SK-N-SH (cell line): ENCODE data around the gene LMX1A.

Experiments
- CHD2 ChIP-seq: fragments of 150-350 bp; IDR thresholded peaks from 2 replicates; pipeline ENCODE4 v1.6.1; 2018; ENCODE audit warnings: low read length; ENCODE audit not compliant: partially characterized antibody
- EZH2phosphoT487 ChIP-seq: fragments of 200-600 bp; sonication (generic); IDR thresholded peaks from 2 replicates; pipeline ENCODE4 v1.6.1; 2017; ENCODE audit warnings: low read depth, mixed run types, mild to moderate bottlenecking, antibody characterized with exemption, moderate library complexity, borderline replicate concordance
- FOXJ3 ChIP-seq: sonication (generic); formaldehyde crosslinking; IDR thresholded peaks from 2 replicates; pipeline ENCODE4 v1.5.1; 2020; ENCODE audit warnings: mild to moderate bottlenecking, missing genetic modification reagents
- GABPA ChIP-seq: IDR thresholded peaks from 2 replicates; pipeline ENCODE4 v1.4.0; 2012; ENCODE audit warnings: low read depth, mild to moderate bottlenecking
- NFIC ChIP-seq: IDR thresholded peaks from 2 replicates; pipeline ENCODE4 v1.4.0; 2012; ENCODE audit warnings: borderline replicate concordance
- POLR2AphosphoS5 ChIP-seq: IDR thresholded peaks from 2 replicates; pipeline ENCODE4 v1.6.1; 2012; ENCODE audit warnings: low read depth, low read length
- RFX5 ChIP-seq: IDR thresholded peaks from 2 replicates; pipeline ENCODE4 v1.6.1; 2012; ENCODE audit warnings: mild to moderate bottlenecking, improper control_type of control experiment, low read length
- SIN3A ChIP-seq: IDR thresholded peaks from 2 replicates; pipeline ENCODE4 v1.6.1; 2012; ENCODE audit warnings: low read depth, mild to moderate bottlenecking, low read length, moderate library complexity, borderline replicate concordance
- TF ChIP-seq, protein P1 (sequence below): fragments of 200-600 bp; sonication (generic); IDR thresholded peaks from 2 replicates; pipeline ENCODE4 v1.6.1; 2017; ENCODE audit warnings: antibody characterized with exemption, mild to moderate bottlenecking, moderate library complexity
- TF ChIP-seq, protein P2 (sequence below): IDR thresholded peaks from 2 replicates; pipeline ENCODE4 v1.6.1; 2012; ENCODE audit warnings: mild to moderate bottlenecking, low read depth, low read length, moderate library complexity
- TF ChIP-seq, protein P3 (sequence below): fragments of 150-350 bp; IDR thresholded peaks from 2 replicates; pipeline ENCODE4 v1.6.1; 2016; ENCODE audit warnings: mild to moderate bottlenecking, low read depth, low read length
- TF ChIP-seq, protein P4 (sequence below): IDR thresholded peaks from 2 replicates; pipeline ENCODE4 v1.4.0; 2012; ENCODE audit warnings: low read depth

DNA sequence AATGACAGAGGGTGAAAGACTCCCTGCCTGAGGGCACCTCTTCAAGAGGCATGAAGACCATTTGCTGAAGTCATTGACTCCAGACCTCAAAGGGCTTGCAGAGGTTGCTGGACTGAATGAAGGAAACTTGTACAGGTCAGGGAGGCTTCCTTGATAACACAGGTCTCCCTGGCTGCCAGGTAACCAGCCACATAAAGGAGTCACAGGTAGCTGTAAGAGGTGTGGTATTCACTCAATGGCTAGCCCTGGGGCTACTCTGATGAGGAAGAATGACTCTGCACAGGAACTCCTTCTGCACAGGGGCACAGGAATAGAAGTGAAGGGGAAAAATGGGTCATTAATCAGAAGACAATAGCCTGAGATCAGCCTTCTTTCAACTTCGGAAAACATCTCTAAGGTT is 187.5 kb downstream of the LMX1A start:
- TF ChIP-seq, protein P1, sequence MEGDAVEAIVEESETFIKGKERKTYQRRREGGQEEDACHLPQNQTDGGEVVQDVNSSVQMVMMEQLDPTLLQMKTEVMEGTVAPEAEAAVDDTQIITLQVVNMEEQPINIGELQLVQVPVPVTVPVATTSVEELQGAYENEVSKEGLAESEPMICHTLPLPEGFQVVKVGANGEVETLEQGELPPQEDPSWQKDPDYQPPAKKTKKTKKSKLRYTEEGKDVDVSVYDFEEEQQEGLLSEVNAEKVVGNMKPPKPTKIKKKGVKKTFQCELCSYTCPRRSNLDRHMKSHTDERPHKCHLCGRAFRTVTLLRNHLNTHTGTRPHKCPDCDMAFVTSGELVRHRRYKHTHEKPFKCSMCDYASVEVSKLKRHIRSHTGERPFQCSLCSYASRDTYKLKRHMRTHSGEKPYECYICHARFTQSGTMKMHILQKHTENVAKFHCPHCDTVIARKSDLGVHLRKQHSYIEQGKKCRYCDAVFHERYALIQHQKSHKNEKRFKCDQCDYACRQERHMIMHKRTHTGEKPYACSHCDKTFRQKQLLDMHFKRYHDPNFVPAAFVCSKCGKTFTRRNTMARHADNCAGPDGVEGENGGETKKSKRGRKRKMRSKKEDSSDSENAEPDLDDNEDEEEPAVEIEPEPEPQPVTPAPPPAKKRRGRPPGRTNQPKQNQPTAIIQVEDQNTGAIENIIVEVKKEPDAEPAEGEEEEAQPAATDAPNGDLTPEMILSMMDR: no peak
- TF ChIP-seq SIN3A (no peak), FOXJ3 (CRISPR knock-in tag) (no peak), POLR2AphosphoS5 (no peak), RFX5 (no peak), CHD2 (no peak), NFIC (no peak), EZH2phosphoT487 (no peak), GABPA (no peak)
- TF ChIP-seq, protein P2, sequence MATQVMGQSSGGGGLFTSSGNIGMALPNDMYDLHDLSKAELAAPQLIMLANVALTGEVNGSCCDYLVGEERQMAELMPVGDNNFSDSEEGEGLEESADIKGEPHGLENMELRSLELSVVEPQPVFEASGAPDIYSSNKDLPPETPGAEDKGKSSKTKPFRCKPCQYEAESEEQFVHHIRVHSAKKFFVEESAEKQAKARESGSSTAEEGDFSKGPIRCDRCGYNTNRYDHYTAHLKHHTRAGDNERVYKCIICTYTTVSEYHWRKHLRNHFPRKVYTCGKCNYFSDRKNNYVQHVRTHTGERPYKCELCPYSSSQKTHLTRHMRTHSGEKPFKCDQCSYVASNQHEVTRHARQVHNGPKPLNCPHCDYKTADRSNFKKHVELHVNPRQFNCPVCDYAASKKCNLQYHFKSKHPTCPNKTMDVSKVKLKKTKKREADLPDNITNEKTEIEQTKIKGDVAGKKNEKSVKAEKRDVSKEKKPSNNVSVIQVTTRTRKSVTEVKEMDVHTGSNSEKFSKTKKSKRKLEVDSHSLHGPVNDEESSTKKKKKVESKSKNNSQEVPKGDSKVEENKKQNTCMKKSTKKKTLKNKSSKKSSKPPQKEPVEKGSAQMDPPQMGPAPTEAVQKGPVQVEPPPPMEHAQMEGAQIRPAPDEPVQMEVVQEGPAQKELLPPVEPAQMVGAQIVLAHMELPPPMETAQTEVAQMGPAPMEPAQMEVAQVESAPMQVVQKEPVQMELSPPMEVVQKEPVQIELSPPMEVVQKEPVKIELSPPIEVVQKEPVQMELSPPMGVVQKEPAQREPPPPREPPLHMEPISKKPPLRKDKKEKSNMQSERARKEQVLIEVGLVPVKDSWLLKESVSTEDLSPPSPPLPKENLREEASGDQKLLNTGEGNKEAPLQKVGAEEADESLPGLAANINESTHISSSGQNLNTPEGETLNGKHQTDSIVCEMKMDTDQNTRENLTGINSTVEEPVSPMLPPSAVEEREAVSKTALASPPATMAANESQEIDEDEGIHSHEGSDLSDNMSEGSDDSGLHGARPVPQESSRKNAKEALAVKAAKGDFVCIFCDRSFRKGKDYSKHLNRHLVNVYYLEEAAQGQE: no peak
- TF ChIP-seq, protein P3, sequence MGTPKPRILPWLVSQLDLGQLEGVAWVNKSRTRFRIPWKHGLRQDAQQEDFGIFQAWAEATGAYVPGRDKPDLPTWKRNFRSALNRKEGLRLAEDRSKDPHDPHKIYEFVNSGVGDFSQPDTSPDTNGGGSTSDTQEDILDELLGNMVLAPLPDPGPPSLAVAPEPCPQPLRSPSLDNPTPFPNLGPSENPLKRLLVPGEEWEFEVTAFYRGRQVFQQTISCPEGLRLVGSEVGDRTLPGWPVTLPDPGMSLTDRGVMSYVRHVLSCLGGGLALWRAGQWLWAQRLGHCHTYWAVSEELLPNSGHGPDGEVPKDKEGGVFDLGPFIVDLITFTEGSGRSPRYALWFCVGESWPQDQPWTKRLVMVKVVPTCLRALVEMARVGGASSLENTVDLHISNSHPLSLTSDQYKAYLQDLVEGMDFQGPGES: no peak
- TF ChIP-seq, protein P4, sequence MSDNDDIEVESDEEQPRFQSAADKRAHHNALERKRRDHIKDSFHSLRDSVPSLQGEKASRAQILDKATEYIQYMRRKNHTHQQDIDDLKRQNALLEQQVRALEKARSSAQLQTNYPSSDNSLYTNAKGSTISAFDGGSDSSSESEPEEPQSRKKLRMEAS: no peak
